GM18507 (cell line): ENCODE measurements around the gene CSRP2.
A peak's percentile ranks its signal among the peaks of the same experiment; 100 is the strongest.

Experiments used
- DNase-seq: peaks from one replicate; pipeline ENCODE4 v3.0.0; 2011; ENCODE audit warnings: low read depth; ENCODE audit not compliant: insufficient read length; ENCODE audit errors: extremely low spot score
- FAIRE-seq: peaks from 2 replicates; lab custom pipeline; 2011; peaks lifted over from hg19 to GRCh38; lab: Jason Lieb, UNC

CSRP2 gene

GRCh38 chr12:76878899-76879709, at the start of gene CSRP2:
TSS of gene CSRP2 (minus strand) at chr12:76879019. CDS start at chr12:76866260, 12,759 bp downstream.
- peak; percentile 72 for FAIRE-seq
- peak; percentile 76 for DNase-seq

GRCh38 chr12:76927170-76927784, 48.5 kb upstream of the CSRP2 start:
- peak; percentile 67 for FAIRE-seq
- DNase-seq, result no peak

- DNase-seq, result no peak
- FAIRE-seq, result no peak
These were observed 46.3 kb upstream of the CSRP2 start for GRCh38 chr12:76925135-76925534.

GRCh38 chr12:76922866-76923265, 44.0 kb upstream of the CSRP2 start:
- DNase-seq, result no peak
- FAIRE-seq, result no peak

- FAIRE-seq, result no peak
- DNase-seq, result no peak
These were observed 43.3 kb upstream of the CSRP2 start for GRCh38 chr12:76921891-76922664.

- FAIRE-seq, result no peak
- no peak for DNase-seq
These were observed 42.3 kb upstream of the CSRP2 start for GRCh38 chr12:76921100-76921471.

GRCh38 chr12:76920172-76921099, 41.6 kb upstream of the CSRP2 start:
- FAIRE-seq (peak; percentile 78), DNase-seq (no peak)

GRCh38 chr12:76919383-76920171, 40.8 kb upstream of the CSRP2 start:
- DNase-seq, result no peak

GRCh38 chr12:76916170-76916540, 37.3 kb upstream of the CSRP2 start:
- FAIRE-seq (no peak), DNase-seq (no peak)

More at GRCh38 chr12:76919383-76920171, 40.8 kb upstream of the CSRP2 start:
- no peak for FAIRE-seq

GRCh38 chr12:76915361-76916169, 36.7 kb upstream of the CSRP2 start:
- no peak for FAIRE-seq
- no peak for DNase-seq

GRCh38 chr12:76914102-76914859, 35.5 kb upstream of the CSRP2 start:
- DNase-seq (no peak), FAIRE-seq (no peak)

GRCh38 chr12:76909290-76909689, 30.5 kb upstream of the CSRP2 start:
- FAIRE-seq (no peak), DNase-seq (no peak)

GRCh38 chr12:76908303-76909017, 29.6 kb upstream of the CSRP2 start:
- DNase-seq (no peak), FAIRE-seq (no peak)

GRCh38 chr12:76901628-76902380, 23.0 kb upstream of the CSRP2 start:
- no peak for DNase-seq
- FAIRE-seq, result peak; percentile 5

GRCh38 chr12:76899522-76899921, 20.7 kb upstream of the CSRP2 start:
- no peak for FAIRE-seq

GRCh38 chr12:76898442-76898841, 19.6 kb upstream of the CSRP2 start:
- DNase-seq (no peak), FAIRE-seq (no peak)

More at GRCh38 chr12:76899522-76899921, 20.7 kb upstream of the CSRP2 start:
- DNase-seq, result no peak
